HK-2 (cell line): ENCODE data around the gene OGFR.

Experiments used
- DNase-seq: peaks from one replicate; pipeline ENCODE4 v3.0.0-alpha.2; 2018; ENCODE audit not compliant: unreplicated experiment

The OGFR gene

DNA sequence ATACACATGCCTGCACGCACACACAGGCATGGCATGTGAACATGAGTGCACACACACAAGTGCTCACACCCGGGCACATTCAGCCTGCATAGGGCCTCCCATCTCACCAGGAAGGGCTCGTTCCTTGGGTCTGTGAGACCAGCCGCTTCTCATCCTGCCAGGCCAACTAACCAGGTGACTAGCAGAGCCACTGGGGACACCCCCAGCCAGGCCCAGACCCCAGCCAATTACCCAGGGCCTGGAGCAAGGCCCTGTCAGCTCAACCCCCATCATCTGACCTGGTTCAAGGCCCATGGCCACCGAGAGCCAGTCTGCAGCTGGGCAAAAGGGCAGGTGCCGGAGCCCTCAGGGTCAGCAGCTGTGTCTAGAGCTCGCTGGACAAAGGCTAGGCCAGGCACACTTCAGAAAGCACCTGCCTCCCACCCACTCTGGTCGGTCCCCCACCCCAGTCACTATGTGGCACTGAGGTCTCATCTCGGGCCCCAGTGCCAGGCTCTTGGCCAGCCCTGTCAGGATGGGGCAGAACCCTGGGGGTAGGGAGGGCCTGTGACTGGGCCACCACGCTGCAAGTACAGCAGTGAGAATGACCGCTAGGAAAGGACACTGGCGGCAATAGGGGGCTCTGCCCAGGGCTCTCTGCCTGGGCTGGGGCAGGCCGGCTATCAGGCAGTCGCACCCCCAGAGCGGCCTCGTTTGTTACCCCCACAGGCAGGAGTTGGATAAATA is 35.1 kb upstream of the OGFR start:
- no peak for DNase-seq

DNA sequence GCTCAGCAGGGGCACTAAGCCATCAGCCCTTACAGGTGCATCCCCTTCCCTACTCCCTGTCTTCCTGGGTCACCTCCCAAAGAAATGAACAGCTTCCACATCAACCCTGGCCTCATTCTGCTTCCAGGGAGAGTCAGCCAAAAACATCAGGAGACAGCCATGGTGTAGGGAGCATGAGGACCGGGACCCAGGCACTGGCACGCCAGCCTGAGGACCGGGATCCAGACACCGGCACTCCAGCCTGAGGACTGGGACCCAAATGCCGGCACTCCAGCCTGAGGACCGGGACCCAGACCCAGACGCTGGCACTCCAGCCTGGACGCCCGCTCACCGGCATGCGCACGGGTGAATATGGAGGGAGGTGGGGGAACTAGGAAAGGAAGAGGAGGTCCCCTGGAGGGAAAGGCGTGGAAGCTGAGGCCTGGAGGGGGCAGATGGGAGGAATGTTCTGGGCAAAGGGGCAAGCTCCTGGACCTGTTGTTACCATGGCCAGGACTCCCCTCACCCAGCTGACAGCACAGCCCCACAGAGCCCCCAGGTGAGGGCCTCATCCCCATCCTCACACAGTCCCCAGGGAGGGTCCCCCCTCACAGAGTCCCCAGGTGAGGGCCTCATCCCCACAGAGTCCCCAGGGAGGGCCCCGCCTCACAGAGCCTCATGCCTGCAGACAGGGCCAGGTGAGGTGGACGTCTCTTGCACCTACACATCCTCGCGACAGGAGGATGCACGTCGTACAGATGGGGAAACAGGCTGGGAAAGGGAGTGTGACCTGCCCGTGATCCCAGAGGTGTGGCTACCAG is 34.3 kb upstream of the OGFR start:
- no peak for DNase-seq

DNA sequence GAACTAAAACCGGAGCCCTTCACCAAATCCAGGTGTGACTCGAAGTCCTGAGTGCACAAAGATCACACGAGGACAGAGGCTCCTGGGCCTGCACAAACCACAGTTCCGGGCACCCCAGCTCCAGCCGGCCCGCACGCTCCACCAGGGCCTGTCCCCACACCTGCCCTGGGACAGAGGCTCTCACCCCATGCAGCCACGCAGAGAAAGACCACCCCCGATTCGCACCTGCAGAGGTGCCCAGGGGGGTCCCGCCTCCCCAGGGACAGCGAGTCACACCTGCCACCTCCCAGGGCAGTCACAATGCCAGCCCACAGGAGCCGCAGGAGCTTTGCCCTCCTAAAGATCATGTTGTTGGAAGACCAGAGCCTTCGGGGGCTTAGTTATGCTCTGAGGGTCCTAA is 33.7 kb upstream of the OGFR start:
- DNase-seq, result no peak

DNA sequence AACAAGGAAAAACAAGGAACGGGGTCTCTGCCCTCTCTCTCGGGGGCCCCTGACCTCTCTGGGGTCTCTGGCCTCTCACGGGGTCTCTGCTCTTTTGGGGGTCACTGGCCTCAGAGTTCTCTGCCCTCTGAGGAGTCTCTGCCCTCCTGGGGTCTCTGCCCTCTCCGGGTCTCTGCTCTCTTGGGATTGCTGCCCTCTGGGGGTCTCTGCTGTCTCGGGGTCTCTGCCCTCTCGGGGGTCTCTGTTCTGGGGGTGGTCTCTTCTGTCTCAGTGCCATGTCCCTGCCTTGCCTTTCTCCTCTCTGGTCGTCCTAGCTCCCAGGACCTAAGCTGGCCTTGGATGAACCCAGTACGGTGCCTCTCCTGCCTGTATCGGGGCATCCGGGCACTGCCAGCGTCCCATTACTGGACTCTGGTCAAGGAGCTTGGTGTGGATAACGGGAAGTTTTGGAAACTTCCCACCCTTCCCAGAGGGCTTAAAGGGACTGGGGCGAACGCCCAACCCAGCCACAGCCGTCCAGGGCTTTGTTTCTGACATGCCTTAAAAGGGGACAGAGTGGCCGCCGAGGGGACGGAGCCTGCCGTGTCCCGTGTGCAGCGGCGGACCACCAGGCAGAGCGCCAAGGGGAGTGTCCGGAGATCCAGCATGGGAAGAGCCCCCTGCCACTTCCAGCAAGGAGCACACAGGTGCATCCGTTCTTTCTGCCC is 33.1 kb upstream of the OGFR start:
- DNase-seq, result no peak

DNA sequence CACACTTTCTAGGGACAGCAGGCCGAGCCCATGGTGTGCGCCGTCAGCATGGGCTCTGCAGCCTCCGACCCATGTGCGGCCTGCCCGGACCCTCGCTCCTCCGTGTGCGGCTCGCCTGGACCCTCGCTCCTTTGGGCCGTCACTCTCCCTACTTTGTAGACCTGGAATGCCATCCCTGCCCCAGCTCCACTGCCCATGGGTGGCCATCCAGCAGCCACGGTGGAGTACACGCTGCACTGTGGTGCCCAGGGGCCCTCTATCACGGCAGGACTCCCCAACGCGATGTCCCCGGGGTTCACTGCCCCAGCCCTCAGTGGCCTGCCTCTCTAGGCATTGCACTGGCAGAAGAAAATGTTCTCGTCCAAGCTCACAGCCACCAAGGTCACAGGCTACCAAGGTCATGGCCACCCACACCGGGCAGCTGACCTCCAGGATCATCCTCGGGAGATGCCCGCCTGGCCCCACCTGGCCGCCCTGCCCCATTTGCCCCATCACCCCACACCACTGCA is 32.5 kb upstream of the OGFR start:
- DNase-seq, result no peak

DNA sequence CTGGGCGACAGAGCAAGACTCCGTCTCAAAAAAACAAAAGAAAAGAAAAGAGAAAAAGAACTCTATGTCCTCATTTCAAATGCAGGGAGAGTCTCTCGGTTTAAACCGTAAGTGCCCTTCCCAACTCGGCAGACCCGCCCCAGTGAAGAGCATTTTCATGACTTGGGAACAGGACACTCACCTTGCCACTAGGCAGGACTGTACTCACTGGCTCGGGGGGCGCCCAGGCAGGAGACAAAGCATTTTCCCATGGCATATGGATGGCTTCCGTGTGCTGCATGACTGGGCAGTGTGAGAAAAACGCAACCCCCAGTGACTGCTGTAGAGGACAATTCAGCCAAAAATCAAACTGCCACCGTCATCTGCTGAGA is 32.0 kb upstream of the OGFR start:
- no peak for DNase-seq

DNA sequence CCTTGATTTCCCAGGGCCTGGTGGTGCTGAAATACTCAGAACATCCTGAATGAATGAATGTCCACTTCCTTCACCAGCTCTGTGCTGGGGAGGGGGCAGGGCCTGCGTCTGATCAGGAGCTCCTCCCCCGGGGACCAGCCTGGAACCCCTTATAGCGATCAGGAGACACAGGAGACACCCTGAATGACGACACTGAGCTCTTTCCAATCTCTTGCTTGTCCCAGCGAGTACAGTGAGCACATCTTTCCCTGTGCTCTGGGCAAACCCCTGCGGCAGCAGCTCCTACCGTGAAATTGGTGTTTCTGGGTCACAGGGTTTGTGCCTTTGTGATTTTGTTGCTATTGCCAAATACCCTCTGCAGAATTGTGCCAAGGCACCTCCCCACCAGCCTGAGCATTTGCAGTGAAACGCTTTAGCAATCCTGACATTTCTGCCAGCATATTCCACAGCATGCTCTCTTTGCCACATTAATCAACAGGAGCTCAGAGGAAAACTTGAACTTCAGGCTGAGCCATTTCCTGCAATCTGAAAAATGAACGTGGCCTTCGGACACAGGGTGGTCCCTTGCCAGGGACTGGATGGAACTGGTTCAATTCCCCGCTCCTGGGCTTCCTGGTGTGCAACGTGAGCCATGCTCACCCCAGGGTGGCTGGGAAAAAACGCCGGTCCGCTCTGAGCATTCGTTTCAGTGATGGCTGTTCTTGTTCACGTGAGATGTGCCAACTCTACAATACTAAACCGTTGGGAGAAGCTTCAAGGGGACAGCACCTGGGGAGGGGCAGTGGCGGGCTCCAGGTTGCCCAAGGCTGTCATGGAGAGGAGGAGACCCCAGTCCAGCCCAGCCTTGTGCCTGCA is 31.4 kb upstream of the OGFR start:
- no peak for DNase-seq

DNA sequence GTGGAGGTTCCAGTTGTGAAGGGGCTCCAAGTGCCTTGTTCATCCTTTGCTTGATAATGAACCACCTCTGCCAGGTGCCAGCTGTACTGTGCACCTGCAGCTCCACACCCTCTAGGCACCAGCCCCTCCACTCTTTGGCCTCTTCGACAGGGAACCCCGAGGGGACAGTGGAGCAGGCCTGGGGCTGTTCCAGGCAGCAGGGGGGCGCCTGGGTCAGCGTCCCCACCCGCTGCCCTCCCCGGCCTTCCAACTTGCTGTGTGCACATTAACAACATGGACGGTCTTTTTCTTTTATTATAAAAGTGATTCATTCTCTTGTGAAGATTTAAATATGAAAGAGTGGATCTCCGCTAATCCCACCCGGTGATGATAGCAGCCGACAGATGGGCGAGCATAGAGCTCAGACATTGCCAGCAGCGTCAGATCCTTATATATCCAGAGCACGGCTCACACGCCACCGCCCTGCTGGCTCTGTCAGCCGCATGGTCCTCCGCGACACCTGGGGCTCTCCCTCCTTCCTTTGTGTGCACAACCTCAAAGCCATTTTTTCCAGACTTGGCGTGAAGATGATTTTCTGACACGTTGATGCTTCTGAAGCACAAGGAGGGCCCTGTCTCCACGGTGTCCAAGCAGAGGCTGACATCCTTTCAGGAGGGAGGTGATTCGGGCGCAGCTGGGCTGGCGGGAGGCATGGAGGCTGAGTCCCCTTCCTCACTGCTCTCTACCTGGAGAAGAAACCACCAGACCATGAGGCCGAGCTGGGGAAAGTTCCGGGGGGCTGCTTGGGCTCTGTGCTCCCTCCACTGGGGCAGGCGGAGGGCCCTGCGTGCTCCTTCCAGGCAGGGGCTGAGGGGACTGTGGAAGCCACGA is 30.6 kb upstream of the OGFR start:
- DNase-seq, result no peak

DNA sequence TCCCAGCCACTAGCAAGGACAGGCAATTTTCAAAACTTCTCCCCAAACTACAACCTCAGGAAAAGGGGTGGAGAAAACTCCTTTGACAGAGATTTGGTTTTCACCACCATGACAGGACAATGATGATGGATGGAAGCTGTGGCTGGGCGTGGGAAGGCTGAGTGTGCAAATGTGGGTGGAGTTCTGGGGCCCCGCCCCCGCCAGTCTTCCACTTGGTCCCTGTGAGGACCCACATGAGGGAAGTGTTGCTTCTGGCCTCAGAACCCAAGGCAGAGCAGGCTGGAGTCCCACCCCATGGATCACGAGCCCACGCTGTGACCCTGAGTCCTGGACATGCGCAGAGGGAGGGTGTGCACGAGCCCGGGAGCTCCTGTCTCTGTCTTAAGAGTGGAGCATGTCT is 29.9 kb upstream of the OGFR start:
- no peak for DNase-seq

DNA sequence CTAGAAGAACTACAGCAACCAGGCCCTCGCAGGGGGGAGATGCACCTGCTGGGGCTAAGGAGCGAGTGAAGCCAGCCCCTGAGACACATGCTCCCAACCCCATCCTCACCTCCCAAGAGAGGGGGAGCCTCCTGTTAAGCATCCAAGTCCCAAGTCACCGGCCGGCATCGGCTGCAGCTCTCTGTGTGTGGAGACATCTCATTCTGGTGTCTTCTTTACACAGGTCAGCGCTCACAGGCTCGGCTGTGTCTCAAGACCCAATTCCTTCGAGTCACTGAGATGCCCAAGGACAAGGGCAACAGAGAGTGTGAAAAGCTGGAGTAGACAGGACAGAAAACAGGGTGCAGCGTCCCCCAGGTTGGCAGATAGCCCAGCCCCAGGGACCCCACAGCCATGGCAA is 29.4 kb upstream of the OGFR start:
- no peak for DNase-seq

DNA sequence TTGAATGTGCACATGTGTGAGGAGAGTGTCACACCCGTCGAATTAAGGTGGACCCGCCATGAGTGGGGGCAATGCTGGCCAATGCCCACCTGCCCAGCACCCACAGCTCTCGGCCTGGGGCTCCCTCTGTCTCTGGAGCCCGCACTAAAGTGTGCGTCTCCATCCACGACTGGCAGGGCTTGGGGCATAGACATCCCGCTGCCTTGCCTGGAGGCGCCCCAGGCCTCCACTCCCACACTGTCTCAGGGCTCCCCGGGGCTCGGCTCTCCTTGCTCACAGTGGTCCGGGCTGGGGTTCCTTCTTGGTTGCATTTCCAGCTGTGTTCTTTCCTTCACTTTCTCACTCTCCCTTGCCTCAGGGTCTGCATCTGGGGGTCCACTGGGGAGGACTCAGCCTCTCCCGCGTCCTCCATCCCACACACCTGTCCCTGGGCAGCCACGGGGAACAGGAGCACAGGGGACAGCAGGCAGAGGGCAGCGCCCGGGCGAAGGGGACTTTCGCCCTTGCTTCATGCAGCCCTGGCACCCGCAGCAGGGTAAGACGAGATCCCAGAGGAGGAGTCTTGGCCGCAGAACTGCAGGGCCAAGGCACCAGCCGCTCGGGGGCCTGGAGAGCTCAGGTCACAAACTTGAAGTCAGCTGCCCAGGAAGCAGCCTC is 28.5 kb upstream of the OGFR start:
- no peak for DNase-seq

DNA sequence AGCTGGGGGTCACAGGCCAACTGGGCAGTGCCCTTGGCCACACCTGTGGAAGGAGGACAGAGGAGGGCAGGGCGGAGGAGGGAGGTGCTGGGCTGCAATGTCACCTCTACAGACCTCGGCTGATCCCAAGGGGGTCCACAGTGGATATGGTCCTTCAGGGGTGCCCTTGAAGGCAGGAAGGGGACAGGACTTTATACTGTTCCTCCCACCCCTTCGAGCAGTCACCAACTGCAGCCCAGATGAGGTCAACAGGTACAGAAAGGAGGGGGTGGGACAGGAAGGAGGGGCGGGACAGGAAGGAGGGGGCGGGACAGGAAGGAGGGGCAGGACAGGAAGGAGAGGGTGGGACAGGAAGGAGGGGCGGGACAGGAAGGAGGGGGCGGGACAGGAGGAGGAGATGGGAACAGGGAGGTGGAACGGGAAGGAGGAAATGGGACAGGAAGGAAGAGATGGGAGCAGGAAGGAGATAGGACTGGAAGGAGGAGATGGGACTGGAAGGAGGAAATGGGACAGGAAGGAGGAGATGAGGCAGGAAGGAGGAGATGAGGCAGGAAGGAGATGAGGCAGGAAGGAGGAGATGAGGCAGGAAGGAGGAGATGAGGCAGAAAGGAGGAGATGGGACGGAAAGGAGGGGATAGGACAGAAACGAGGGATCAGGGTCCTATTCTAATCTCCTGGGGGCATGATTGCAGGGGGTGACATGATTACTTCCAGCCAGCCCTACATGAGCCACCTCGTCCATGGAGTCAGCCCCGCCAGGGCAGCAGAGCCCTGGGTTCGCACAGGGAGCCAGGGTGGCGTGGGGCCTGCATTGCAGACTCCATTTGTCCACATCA is 27.7 kb upstream of the OGFR start:
- peak; percentile 63 for DNase-seq

DNA sequence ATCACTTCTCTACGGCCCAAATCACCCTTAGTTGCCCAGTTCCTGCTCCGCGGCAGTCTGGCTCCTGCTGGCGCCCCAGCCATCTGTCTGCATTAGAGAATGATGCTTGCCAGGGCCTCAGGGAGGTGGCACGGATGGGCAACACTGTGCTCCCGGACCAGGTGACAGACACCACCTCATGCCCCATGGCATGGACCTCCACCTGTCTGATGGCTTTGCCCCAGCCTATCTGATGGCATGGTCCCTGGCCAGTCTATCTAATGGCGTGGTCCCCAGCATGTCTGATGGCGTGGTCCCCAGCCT is 27.2 kb upstream of the OGFR start:
- DNase-seq, result no peak

DNA sequence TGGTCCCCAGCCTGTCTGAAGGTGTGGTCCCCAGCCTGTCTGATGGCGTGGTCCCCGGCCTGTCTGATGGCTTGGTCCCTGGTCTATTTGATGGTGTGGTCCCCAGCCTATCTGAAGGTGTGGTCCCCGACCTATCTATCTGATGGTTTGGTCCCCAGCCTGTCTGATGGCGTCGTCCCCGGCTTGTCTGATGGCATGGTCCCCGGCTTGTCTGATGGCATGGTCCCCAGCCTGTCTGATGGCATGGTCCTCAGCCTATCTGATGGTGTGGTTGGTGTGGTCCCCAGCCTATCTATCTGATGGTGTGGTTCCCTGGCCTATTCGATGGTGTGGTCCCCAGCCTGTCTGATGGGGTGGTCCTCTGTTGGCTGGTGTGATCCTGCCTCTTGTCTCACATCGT is 26.6 kb upstream of the OGFR start:
- no peak for DNase-seq

DNA sequence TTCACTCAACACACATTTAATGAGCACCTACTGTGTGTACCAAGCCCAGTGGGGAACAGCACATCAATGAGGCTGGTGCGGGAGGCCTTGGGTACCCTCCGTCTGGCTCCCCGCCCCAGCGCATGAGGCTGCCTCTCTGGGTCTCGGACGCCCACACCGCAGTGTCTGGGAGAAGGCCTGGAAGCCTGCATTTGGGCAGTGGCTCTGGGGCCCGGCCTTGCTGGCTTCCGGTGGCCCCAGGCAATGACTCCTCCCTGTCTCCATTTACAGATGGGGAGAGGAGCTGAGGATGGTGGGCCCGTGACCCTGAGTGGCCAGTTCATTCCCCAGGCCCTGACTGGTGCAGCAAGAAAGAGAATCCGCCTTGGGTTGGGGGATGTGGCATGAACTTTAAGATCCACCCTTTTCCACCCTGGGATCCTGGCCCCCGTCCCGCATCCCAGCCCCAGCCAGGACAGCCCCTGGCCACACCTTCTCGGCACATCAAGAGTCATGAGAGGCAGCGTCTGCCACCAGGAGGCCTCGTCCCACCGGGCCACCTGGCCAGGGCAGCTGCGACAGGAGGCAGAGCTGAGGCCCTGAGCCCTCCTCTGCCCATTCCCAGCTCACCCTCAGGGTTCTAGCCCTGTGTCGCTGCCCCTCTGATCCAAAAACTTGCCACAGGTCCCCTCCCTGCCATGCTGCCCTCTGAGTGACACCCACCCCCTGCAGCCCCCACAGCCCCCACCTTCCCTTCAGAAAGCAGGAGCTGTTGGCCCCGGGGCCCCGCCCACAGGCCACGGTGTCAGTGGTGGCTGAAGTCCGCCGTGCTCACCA is 25.8 kb upstream of the OGFR start:
- DNase-seq, result no peak

DNA sequence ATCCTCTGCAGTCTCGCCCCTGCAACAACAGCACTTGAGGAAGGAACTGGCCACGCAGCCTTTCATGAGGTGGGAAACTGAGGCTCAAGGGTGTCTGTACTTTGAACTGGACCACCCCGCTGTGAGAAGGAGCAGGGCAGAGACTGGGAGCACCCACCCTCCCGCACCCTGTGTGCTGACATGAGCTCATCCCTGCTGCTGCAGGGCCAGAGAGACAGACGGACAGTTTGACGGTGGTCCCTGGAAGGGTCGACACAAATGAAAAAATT is 25.3 kb upstream of the OGFR start:
- DNase-seq, result no peak

DNA sequence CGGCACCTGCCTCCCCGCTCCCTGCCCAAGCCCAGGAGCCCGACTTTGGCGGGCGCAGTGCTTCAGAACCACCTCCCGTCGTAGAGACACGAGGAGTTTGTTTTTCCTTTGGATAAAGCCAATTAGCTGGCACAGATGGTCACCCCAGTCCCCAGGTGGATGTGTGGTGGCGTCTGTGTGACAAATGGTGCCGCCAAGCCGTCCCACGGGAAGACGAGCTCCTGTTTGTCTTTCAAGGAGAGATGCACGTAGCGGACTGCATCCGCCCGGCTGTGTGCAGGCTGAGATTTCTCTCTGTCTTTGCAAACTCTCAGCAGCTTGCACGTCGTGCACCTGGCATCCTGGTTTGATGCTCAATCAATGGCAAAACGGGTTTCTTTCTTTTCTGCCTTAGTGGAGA is 24.4 kb upstream of the OGFR start:
- DNase-seq, result no peak

DNA sequence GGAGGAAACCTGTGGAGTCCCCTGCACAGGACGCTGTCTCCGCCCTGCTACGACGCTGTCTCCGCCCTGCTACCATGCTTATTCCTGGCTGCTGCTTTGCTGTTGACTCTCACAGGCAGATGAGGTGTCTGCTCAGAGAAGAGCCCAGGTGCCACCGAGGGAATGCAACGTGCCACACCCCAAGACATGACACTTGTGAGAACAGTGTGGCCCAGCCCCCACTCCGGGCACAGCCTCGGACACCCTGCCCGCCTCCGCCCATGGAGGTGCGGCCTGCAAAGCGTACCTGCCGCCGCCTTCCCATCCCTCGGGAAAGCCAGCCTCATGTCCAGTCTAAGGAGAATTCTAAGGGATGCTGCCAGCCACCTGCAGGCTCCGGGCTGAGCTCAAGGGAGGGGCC is 23.9 kb upstream of the OGFR start:
- no peak for DNase-seq
